Gastroesophageal sphincter (tissue), 4 donors: ENCODE data around the gene EHD1. TPM values are rescaled to one million over a fixed set of nuclear protein-coding genes. Genes with fewer than 3 reads are reported as not detected.

Source experiments
- ATAC-seq: fragments of 150-250 bp; one replicate; pipeline ENCODE4 v1.9.1; 2016; ENCODE audit warnings: mild to moderate bottlenecking, moderate library complexity
- H3K27ac ChIP-seq, 4 donors: fragments of 200-600 bp; sonication (generic) in 3 of 4; 1 replicate in 3 of 4; 2 replicates in 1 of 4; pipeline ENCODE4 v1.5.1; 2016 to 2019
- H3K27me3 ChIP-seq: fragments of 200-600 bp; sonication (generic); one replicate; pipeline ENCODE4 v1.5.1; 2019
- H3K36me3 ChIP-seq, 2 donors: fragments of 200-600 bp; sonication (generic); one replicate each; pipeline ENCODE4 v1.5.1; 2019; ENCODE audit warnings: control low read depth in 1 of 2
- H3K4me1 ChIP-seq, 3 donors: fragments of 200-600 bp; sonication (generic); 1 replicate in 2 of 3; 2 replicates in 1 of 3; pipeline ENCODE4 v1.5.1; 2016 to 2019; ENCODE audit warnings: control low read depth in 2 of 3
- H3K4me3 ChIP-seq, 2 donors: fragments of 200-600 bp; sonication (generic); one replicate each; pipeline ENCODE4 v1.5.1; 2019; ENCODE audit warnings: mild to moderate bottlenecking in 1 of 2, moderate library complexity in 1 of 2
- H3K9me3 ChIP-seq, 3 donors: fragments of 200-600 bp; sonication (generic); one replicate each; pipeline ENCODE4 v1.5.1; 2017 to 2019; ENCODE audit warnings: control low read depth in 2 of 3
- EP300 ChIP-seq: sonication (generic); formaldehyde crosslinking; IDR thresholded peaks from one replicate; pipeline ENCODE4 v1.6.1; 2017; ENCODE audit warnings: antibody characterized with exemption, mild to moderate bottlenecking
- POLR2A ChIP-seq, 2 donors: fragments of 450-650 bp; IDR thresholded peaks; one replicate each; pipeline ENCODE4 v1.6.1; 2017; ENCODE audit warnings: antibody characterized with exemption in 2 of 2, mild to moderate bottlenecking in 2 of 2, moderate library complexity in 1 of 2
- WGBS, 2 donors: methylation state at CpG; one replicate each; pipeline ENCODE4 v1.1.5; 2018; ENCODE audit warnings: low coverage in 1 of 2; 5-methylcytosine and 5-hydroxymethylcytosine counted together
- small RNA-seq, 4 donors: library from RNA; depleted of rRNA; stranded (forward); fragments of <200 nt; gene quantifications; one replicate each; pipeline ENCODE3, GENCODE V24; 2016
- total RNA-seq, 4 donors: library from RNA; depleted of rRNA; stranded (reverse); fragments of >200 nt; gene quantifications; one replicate each; pipeline ENCODE4 v1.1.0, GENCODE V29; 2016

The EHD1 gene
- total RNA-seq, 4 donors from 2014 or later: 92.1 to 188 (median 101) TPM

DNA sequence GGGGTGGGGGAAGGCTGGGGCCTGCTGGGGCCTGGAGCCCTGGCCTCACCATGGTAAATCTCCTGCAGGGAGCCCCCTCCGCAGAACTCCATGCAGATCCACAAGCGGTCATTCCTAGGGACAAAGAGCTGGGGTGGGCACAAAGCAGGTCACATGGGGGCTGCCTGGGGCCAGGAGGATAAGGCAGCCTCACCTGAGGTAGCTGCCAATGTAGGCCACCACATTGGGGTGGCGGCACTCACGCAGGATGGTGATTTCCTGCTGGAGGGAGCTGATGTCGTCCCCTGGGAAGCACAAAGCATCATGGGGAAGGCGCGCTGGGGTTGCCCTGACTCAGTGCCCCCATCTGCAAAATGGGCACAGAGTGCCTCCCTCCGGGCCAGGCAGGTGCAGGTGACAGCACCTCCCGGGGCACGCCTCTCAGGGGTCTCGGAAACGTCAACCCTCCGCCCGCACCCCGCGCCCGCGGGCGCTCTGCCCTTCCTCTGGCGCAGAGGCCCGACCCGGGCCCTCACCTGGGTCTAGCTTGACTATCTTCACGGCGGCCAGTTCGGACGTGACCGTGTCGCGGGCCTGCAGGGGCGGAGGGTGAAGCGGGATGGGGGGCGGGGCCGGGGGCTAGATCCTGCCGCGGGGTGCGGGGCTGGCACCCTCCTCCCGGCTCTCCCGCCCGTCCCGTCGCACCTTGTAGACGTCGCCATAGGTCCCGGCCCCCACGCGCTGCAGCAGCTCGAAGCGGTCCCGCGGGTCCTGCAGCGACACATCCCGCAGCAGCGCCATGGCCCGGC lies 75.9 kb downstream of the EHD1 start:
- H3K36me3 ChIP-seq: peaks cover 0 to 64% of the 10 kb centered on the region in 2 donors
- WGBS, 2 donors: no CpG with 5 or more reads among the region's 54 CpGs
- peaks cover 0 to 33% (median 22%) of the 10 kb centered on the region in 3 donors for H3K4me1 ChIP-seq
- H3K4me3 ChIP-seq: peak overlapping the region; percentile 59 to 73
- TF ChIP-seq POLR2A (IDR thresholded peaks at IDR 0.05) (peak in 1 of 2 donors; percentile 12), EP300 (no peak)
- no peaks in the 10 kb centered on the region for H3K27me3 ChIP-seq
- H3K27ac ChIP-seq: peak overlapping the region; percentile 32 to 95 (median 92)
- H3K9me3 ChIP-seq: no peaks in the 10 kb centered on the region
- ATAC-seq: no peak

Small RNA genes lying within 50 kb of the gene (small RNA-seq; reads per million reads assigned to genes)
- gene MIR6749 (0 reads per million in 4 donors), gene MIR6750 (0 reads per million in 4 donors)

Other genes with a start within 250 kb of the EHD1 start
- gene NRXN2, start 155.4 kb downstream of the EHD1 start, total RNA-seq: 10 to 100 TPM in 1 of 4 donors, 1 to 10 TPM in 3; 3.4 to 25.4 (median 5.0) TPM
- gene RASGRP2, start 134.5 kb downstream of the EHD1 start, total RNA-seq: 10 to 100 TPM; 34.5 to 84.9 (median 41.1) TPM
- 10 to 100 TPM; 10.5 to 55.2 (median 32.8) TPM for gene PYGM, start 118.6 kb downstream of the EHD1 start, total RNA-seq
- 100 to 1,000 TPM; 187 to 314 (median 253) TPM for gene SF1, start 100.1 kb downstream of the EHD1 start, total RNA-seq
- 10 to 100 TPM; 17.6 to 24.0 (median 19.6) TPM for gene MAP4K2, start 75.4 kb downstream of the EHD1 start, total RNA-seq
- gene MEN1, start 68.1 kb downstream of the EHD1 start, total RNA-seq: 10 to 100 TPM in 2 of 4 donors, 1 to 10 TPM in 2; 7.1 to 20.9 (median 11.6) TPM
- gene CDC42BPG, start 34.0 kb downstream of the EHD1 start, total RNA-seq: under 1 TPM; 0.08 to 0.94 (median 0.22) TPM
- gene ATG2A, start 38.6 kb upstream of the EHD1 start, total RNA-seq: 10 to 100 TPM; 18.8 to 27.2 (median 26.3) TPM
- 10 to 100 TPM; 20.3 to 41.2 (median 27.0) TPM for gene PPP2R5B, start 46.1 kb upstream of the EHD1 start, total RNA-seq
- not detected for gene GPHA2, start 57.3 kb upstream of the EHD1 start, total RNA-seq
- not detected for gene MAJIN, start 93.5 kb upstream of the EHD1 start, total RNA-seq
- gene BATF2, start 118.3 kb upstream of the EHD1 start, total RNA-seq: 1 to 10 TPM; 1.5 to 3.4 (median 1.6) TPM
- gene ARL2, start 135.5 kb upstream of the EHD1 start, total RNA-seq: 100 to 1,000 TPM; 158 to 220 (median 179) TPM
- 10 to 100 TPM; 23.6 to 42.5 (median 30.1) TPM for gene SNX15, start 148.8 kb upstream of the EHD1 start, total RNA-seq
- gene SAC3D1, start 162.6 kb upstream of the EHD1 start, total RNA-seq: 10 to 100 TPM in 3 of 4 donors, 1 to 10 TPM in 1; 4.7 to 13.6 (median 12.7) TPM
- 10 to 100 TPM; 21.8 to 38.5 (median 29.0) TPM for gene NAALADL1, start 179.9 kb upstream of the EHD1 start, total RNA-seq
- gene CDCA5, start 205.4 kb upstream of the EHD1 start, total RNA-seq: 1 to 10 TPM in 2 of 4 donors, under 1 TPM in 2; 0.78 to 1.7 (median 0.99) TPM
- gene ZFPL1, start 205.6 kb upstream of the EHD1 start, total RNA-seq: 10 to 100 TPM; 26.3 to 43.9 (median 33.3) TPM
- 100 to 1,000 TPM; 374 to 526 (median 407) TPM for gene VPS51, start 217.6 kb upstream of the EHD1 start, total RNA-seq
- 10 to 100 TPM in 3 of 4 donors, 1 to 10 TPM in 1; 7.1 to 25.2 (median 18.3) TPM for gene TM7SF2, start 233.3 kb upstream of the EHD1 start, total RNA-seq
- 10 to 100 TPM; 13.6 to 19.1 (median 15.4) TPM for gene ZNHIT2, start 239.1 kb upstream of the EHD1 start, total RNA-seq
- gene FAU, start 243.5 kb upstream of the EHD1 start, total RNA-seq: 100 to 1,000 TPM; 464 to 971 (median 566) TPM
- gene MRPL49, start 243.7 kb upstream of the EHD1 start, total RNA-seq: 100 to 1,000 TPM in 1 of 4 donors, 10 to 100 TPM in 3; 83.9 to 114 (median 94.1) TPM